HepG2 (cell line): ENCODE results near the gene PPP1R14D. TPM values are rescaled to one million over a fixed set of nuclear protein-coding genes. Genes with fewer than 3 reads are reported as not detected.

Experiments used
- ADNP ChIP-seq: sonication (generic); formaldehyde crosslinking; IDR thresholded peaks from 2 replicates; pipeline ENCODE4 v1.4.0; 2020; ENCODE audit warnings: missing genetic modification reagents
- CREB3 ChIP-seq: sonication (generic); formaldehyde crosslinking; IDR thresholded peaks from 2 replicates; pipeline ENCODE4 v1.5.0; 2020; ENCODE audit warnings: missing genetic modification reagents
- E2F5 ChIP-seq: sonication (generic); formaldehyde crosslinking; conservative IDR thresholded peaks from 2 replicates; pipeline ENCODE4 v1.4.0; 2020; ENCODE audit warnings: missing genetic modification reagents
- EHMT2 ChIP-seq: fragments of 200-600 bp; sonication (generic); IDR thresholded peaks from 2 replicates; pipeline ENCODE4 v1.7.0; 2017; ENCODE audit warnings: antibody characterized with exemption, low read depth, low read length, borderline replicate concordance
- ELF4 ChIP-seq: sonication (generic); formaldehyde crosslinking; IDR thresholded peaks from 2 replicates; pipeline ENCODE4 v1.5.0; 2020; ENCODE audit warnings: missing genetic modification reagents, mild to moderate bottlenecking, moderate library complexity, borderline replicate concordance
- FOSL2 ChIP-seq: sonication (generic); formaldehyde crosslinking; IDR thresholded peaks from 2 replicates; pipeline ENCODE4 v1.4.0; 2020; ENCODE audit warnings: missing genetic modification reagents
- MLX ChIP-seq: IDR thresholded peaks from 2 replicates; pipeline ENCODE4 v1.6.1; 2016
- PCBP2 ChIP-seq: fragments of 200-400 bp; formaldehyde crosslinking; optimal IDR thresholded peaks from 2 replicates; pipeline ENCODE3; 2018; ENCODE audit warnings: low read length, low read depth; ENCODE audit not compliant: poor library complexity, severe bottlenecking
- SALL1 ChIP-seq: sonication (generic); formaldehyde crosslinking; IDR thresholded peaks from 2 replicates; pipeline ENCODE4 v1.8.0; 2022; ENCODE audit warnings: mild to moderate bottlenecking, missing genetic modification reagents
- SETDB1 ChIP-seq: sonication (generic); formaldehyde crosslinking; IDR thresholded peaks from 2 replicates; pipeline ENCODE4 v1.5.1; 2020; ENCODE audit warnings: missing genetic modification reagents, mild to moderate bottlenecking, borderline replicate concordance
- SMYD3 ChIP-seq: sonication (generic); formaldehyde crosslinking; IDR thresholded peaks from 2 replicates; pipeline ENCODE4 v1.8.1; 2023; ENCODE audit warnings: mild to moderate bottlenecking, missing genetic modification reagents
- TAF15 ChIP-seq: fragments of 200-400 bp; formaldehyde crosslinking; IDR thresholded peaks from one replicate; pipeline ENCODE4 v1.6.1; 2018; ENCODE audit warnings: mild to moderate bottlenecking, low read depth, low read length; ENCODE audit not compliant: poor library complexity, severe bottlenecking
- ZBTB20 ChIP-seq: sonication (generic); formaldehyde crosslinking; IDR thresholded peaks from 2 replicates; pipeline ENCODE4 v1.8.1; 2023; ENCODE audit warnings: missing genetic modification reagents, low read depth, mild to moderate bottlenecking, borderline replicate concordance
- ZFP36L1 ChIP-seq: sonication (generic); formaldehyde crosslinking; IDR thresholded peaks from 2 replicates; pipeline ENCODE4 v1.8.0; 2022; ENCODE audit warnings: mild to moderate bottlenecking, missing genetic modification reagents, moderate library complexity
- ZNF20 ChIP-seq: sonication (generic); formaldehyde crosslinking; IDR thresholded peaks from 2 replicates; pipeline ENCODE4 v1.4.0; 2020; ENCODE audit warnings: mild to moderate bottlenecking, moderate library complexity, missing genetic modification reagents
- ZNF253 ChIP-seq: sonication (generic); formaldehyde crosslinking; IDR thresholded peaks from 2 replicates; pipeline ENCODE4 v1.8.0; 2022; ENCODE audit warnings: mild to moderate bottlenecking, missing genetic modification reagents, borderline replicate concordance
- ZNF367 ChIP-seq: sonication (generic); formaldehyde crosslinking; IDR thresholded peaks from 2 replicates; pipeline ENCODE4 v1.4.0; 2020; ENCODE audit warnings: missing genetic modification reagents, borderline replicate concordance
- ZNF414 ChIP-seq: sonication (generic); formaldehyde crosslinking; IDR thresholded peaks from 2 replicates; pipeline ENCODE4 v1.5.0; 2020; ENCODE audit warnings: missing genetic modification reagents
- ZNF788 ChIP-seq: sonication (generic); formaldehyde crosslinking; IDR thresholded peaks from 2 replicates; pipeline ENCODE4 v1.5.0; 2020; ENCODE audit warnings: mild to moderate bottlenecking, missing genetic modification reagents, borderline replicate concordance
- ZSCAN29 ChIP-seq: sonication (generic); formaldehyde crosslinking; conservative IDR thresholded peaks from 2 replicates; pipeline ENCODE4 v1.4.0; 2020; ENCODE audit warnings: mild to moderate bottlenecking, missing genetic modification reagents
- polyA plus RNA-seq, 8 experiments: library from polyadenylated mRNA; depleted of rRNA in 3 of 8; stranded (reverse) in 7 of 8; unstranded in 1 of 8; fragments of >200 nt; fragmentation: Illumina TruSeq in 4 of 8; extraction: Trizol in 4 of 8; gene quantifications; 2 replicates each; pipeline versions ENCODE4 v1.2.1 to v1.2.3, GENCODE V29; 2011 to 2016; ENCODE audit warnings: low read depth in 4 of 8, missing spikeins in 1 of 8, mixed read lengths in 1 of 8; ENCODE audit not compliant: insufficient read depth in 1 of 8
- total RNA-seq, 5 experiments: library from RNA; depleted of rRNA; stranded (reverse); fragments of >200 nt; fragmentation: Illumina TruSeq; extraction: Trizol; gene quantifications; 2 replicates each; pipeline ENCODE4 v1.2.3, GENCODE V29; 2016; ENCODE audit warnings: low read depth in 1 of 5
- TF ChIP-seq, protein P1 (sequence below): sonication (generic); formaldehyde crosslinking; IDR thresholded peaks from 2 replicates; pipeline ENCODE4 v1.4.0; 2020; ENCODE audit warnings: missing genetic modification reagents
- TF ChIP-seq, protein P2 (sequence below): sonication (generic); formaldehyde crosslinking; IDR thresholded peaks from 2 replicates; pipeline ENCODE4 v1.4.0; 2020; ENCODE audit warnings: mild to moderate bottlenecking, missing genetic modification reagents
- TF ChIP-seq, protein P3 (sequence below): sonication (generic); formaldehyde crosslinking; IDR thresholded peaks from 2 replicates; pipeline ENCODE4 v1.4.0; 2020; ENCODE audit warnings: missing genetic modification reagents

Gene PPP1R14D
- total and polyA plus RNA-seq, 2 of the 13 experiments (the other 11 are each of a cell fraction or from before 2014, with no cell fraction given), result 0.53 to 0.55 TPM

DNA sequence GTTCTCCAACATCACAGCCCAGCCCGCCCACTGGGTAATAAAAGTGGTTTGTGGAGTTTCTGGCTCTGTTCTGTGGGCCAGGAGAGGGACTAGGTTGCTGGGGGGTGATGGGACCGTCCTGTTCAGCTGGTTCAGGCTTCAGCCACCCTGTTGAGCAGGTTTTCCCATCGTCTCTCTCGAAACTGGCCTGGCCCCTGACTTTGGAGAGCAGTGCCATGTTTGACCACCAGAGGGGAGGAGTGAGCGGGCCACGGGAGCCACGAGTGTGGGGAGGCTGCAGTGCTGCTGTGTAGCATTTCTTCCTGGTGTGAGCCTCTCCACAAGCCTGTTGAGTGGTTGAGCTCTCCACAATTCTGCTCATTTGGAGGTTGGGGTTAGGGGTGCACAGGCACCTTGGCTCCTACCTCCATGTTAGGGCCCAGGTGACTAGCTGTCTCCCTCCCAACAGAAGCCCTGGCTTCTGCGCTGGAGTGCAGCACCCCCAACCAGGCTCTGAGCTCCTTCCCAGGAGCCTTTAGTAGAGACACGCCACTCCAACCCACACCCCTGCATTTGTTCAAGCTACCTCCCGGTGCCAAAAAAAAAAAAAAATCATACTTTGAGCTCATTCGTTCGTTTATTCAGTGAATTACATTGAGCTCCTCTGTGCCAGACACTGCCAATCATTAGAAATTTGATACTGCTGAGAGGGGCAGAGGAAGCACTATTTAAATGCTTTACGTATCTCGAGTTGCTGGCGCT, 29.3 kb upstream of the PPP1R14D start (continued):
- TF ChIP-seq, protein P1, sequence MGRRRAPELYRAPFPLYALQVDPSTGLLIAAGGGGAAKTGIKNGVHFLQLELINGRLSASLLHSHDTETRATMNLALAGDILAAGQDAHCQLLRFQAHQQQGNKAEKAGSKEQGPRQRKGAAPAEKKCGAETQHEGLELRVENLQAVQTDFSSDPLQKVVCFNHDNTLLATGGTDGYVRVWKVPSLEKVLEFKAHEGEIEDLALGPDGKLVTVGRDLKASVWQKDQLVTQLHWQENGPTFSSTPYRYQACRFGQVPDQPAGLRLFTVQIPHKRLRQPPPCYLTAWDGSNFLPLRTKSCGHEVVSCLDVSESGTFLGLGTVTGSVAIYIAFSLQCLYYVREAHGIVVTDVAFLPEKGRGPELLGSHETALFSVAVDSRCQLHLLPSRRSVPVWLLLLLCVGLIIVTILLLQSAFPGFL (CRISPR knock-in tag), result no peak
- TF ChIP-seq EHMT2 (no peak), FOSL2 (CRISPR knock-in tag) (peak; percentile 32; the same call in 1 of the 2 replicates), MLX (CRISPR knock-in tag) (no peak), PCBP2 (no peak), TAF15 (no peak), ZNF253 (CRISPR knock-in tag) (no peak), ZNF367 (no peak), ZNF20 (CRISPR knock-in tag) (no peak), ZNF788 (peak; percentile 57; the same call in 1 of the 2 replicates), ZNF414 (CRISPR knock-in tag) (no peak), SETDB1 (CRISPR knock-in tag) (no peak), ADNP (no peak), ELF4 (CRISPR knock-in tag) (no peak), ZSCAN29 (no peak), SMYD3 (CRISPR knock-in tag) (no peak), ZFP36L1 (CRISPR knock-in tag) (no peak), E2F5 (CRISPR knock-in tag) (no peak), SALL1 (CRISPR knock-in tag) (peak; percentile 64), ZBTB20 (no peak), CREB3 (no peak)
- TF ChIP-seq, protein P2, sequence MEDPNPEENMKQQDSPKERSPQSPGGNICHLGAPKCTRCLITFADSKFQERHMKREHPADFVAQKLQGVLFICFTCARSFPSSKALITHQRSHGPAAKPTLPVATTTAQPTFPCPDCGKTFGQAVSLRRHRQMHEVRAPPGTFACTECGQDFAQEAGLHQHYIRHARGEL (CRISPR knock-in tag), result no peak
- TF ChIP-seq, protein P3, sequence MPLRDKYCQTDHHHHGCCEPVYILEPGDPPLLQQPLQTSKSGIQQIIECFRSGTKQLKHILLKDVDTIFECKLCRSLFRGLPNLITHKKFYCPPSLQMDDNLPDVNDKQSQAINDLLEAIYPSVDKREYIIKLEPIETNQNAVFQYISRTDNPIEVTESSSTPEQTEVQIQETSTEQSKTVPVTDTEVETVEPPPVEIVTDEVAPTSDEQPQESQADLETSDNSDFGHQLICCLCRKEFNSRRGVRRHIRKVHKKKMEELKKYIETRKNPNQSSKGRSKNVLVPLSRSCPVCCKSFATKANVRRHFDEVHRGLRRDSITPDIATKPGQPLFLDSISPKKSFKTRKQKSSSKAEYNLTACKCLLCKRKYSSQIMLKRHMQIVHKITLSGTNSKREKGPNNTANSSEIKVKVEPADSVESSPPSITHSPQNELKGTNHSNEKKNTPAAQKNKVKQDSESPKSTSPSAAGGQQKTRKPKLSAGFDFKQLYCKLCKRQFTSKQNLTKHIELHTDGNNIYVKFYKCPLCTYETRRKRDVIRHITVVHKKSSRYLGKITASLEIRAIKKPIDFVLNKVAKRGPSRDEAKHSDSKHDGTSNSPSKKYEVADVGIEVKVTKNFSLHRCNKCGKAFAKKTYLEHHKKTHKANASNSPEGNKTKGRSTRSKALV (CRISPR knock-in tag), result no peak
